Mesenchymal stem cell (in vitro differentiated cells and primary cell): Measurements from ENCODE around the gene XRCC5.

ENCODE experiments used
- DNase-seq: peaks from one replicate; pipeline ENCODE4 v3.0.0-alpha.2; 2013
- H2AFZ ChIP-seq: one replicate; pipeline ENCODE4 v1.6.1; 2013; ENCODE audit warnings: low read depth, mild to moderate bottlenecking, control low read depth, inconsistent platforms, low read length, moderate library complexity
- H2AK5ac ChIP-seq: 2 replicates; pipeline ENCODE4 v1.6.1; 2013; ENCODE audit warnings: low read length, moderate library complexity, mild to moderate bottlenecking, inconsistent platforms; ENCODE audit not compliant: severe bottlenecking
- H2BK120ac ChIP-seq: one replicate; pipeline ENCODE4 v1.6.1; 2013; ENCODE audit warnings: low read depth, mild to moderate bottlenecking, inconsistent platforms, low read length, moderate library complexity
- H2BK12ac ChIP-seq, 2 experiments: one replicate each; pipeline ENCODE4 v1.6.1; 2013; ENCODE audit warnings: inconsistent platforms in 2 of 2, low read length in 2 of 2, mild to moderate bottlenecking in 2 of 2, moderate library complexity in 2 of 2, control low read depth in 1 of 2
- H2BK15ac ChIP-seq: one replicate; pipeline ENCODE4 v1.6.1; 2013; ENCODE audit warnings: mild to moderate bottlenecking, low read depth, inconsistent platforms; ENCODE audit not compliant: poor library complexity, severe bottlenecking
- H2BK5ac ChIP-seq: 2 replicates; pipeline ENCODE4 v1.6.1; 2013; ENCODE audit warnings: low read depth, mild to moderate bottlenecking, low read length, control low read depth, inconsistent platforms; ENCODE audit not compliant: poor library complexity, severe bottlenecking
- H3K14ac ChIP-seq, 2 experiments: one replicate each; pipeline ENCODE4 v1.6.1; 2013; ENCODE audit warnings: inconsistent platforms in 2 of 2, low read length in 2 of 2, control low read depth in 1 of 2, mild to moderate bottlenecking in 1 of 2, moderate library complexity in 1 of 2
- H3K18ac ChIP-seq, 2 experiments: one replicate each; pipeline ENCODE4 v1.6.1; 2013; ENCODE audit warnings: inconsistent platforms in 2 of 2, low read length in 2 of 2, control low read depth in 1 of 2, low read depth in 1 of 2, mild to moderate bottlenecking in 1 of 2
- H3K23ac ChIP-seq, 2 experiments: one replicate each; pipeline ENCODE4 v1.6.1; 2013; ENCODE audit warnings: inconsistent platforms in 2 of 2, low read length in 2 of 2, mild to moderate bottlenecking in 2 of 2, moderate library complexity in 2 of 2, control low read depth in 1 of 2
- H3K27ac ChIP-seq: 2 replicates; pipeline ENCODE4 v1.5.1; 2013; ENCODE audit warnings: mild to moderate bottlenecking, moderate library complexity, low read length, control low read depth, inconsistent platforms; ENCODE audit not compliant: poor library complexity, severe bottlenecking
- H3K27me3 ChIP-seq, 2 experiments: 2 replicates each; pipeline versions ENCODE4 v1.6.1 to v1.7.0; 2013; ENCODE audit warnings: low read length in 2 of 2, mild to moderate bottlenecking in 2 of 2, moderate library complexity in 2 of 2, control low read depth in 1 of 2, inconsistent platforms in 1 of 2; ENCODE audit not compliant: control insufficient read depth in 1 of 2, insufficient read depth in 1 of 2
- H3K36me3 ChIP-seq, 2 experiments: 2 replicates each; pipeline versions ENCODE4 v1.6.1 to v1.7.0; 2013; ENCODE audit warnings: low read length in 2 of 2, control low read depth in 1 of 2, inconsistent platforms in 1 of 2, low read depth in 1 of 2, mild to moderate bottlenecking in 1 of 2; ENCODE audit not compliant: insufficient read depth in 2 of 2, control insufficient read depth in 1 of 2
- H3K4ac ChIP-seq, 2 experiments: one replicate each; pipeline ENCODE4 v1.6.1; 2013; ENCODE audit warnings: inconsistent platforms in 2 of 2, low read length in 2 of 2, mild to moderate bottlenecking in 2 of 2, moderate library complexity in 2 of 2, control low read depth in 1 of 2, low read depth in 1 of 2
- H3K4me1 ChIP-seq: 2 replicates; pipeline ENCODE4 v1.6.1; 2013; ENCODE audit warnings: low read depth, low read length, control low read depth; ENCODE audit not compliant: control insufficient read depth, insufficient read depth
- H3K4me2 ChIP-seq: 2 replicates; pipeline ENCODE4 v1.6.1; 2013; ENCODE audit warnings: low read length, mild to moderate bottlenecking, inconsistent platforms; ENCODE audit not compliant: poor library complexity, severe bottlenecking
- H3K4me3 ChIP-seq, 2 experiments: 2 replicates each; pipeline versions ENCODE4 v1.5.1 to v1.7.0; 2013; ENCODE audit warnings: low read length in 2 of 2, mild to moderate bottlenecking in 2 of 2, control low read depth in 1 of 2, low read depth in 1 of 2; ENCODE audit not compliant: insufficient read depth in 1 of 2
- H3K79me1 ChIP-seq: replicated peaks from 2 replicates; pipeline ENCODE4 v1.6.1; 2013; ENCODE audit warnings: mild to moderate bottlenecking, control low read depth, low read length, inconsistent platforms; ENCODE audit not compliant: poor library complexity, severe bottlenecking
- H3K9ac ChIP-seq: 2 replicates; pipeline ENCODE4 v1.7.0; 2013; ENCODE audit warnings: mild to moderate bottlenecking, low read length, moderate library complexity
- H3K9me3 ChIP-seq: 2 replicates; pipeline ENCODE4 v1.7.0; 2013; ENCODE audit warnings: mild to moderate bottlenecking, low read length; ENCODE audit not compliant: control insufficient read depth
- H4K8ac ChIP-seq: one replicate; pipeline ENCODE4 v1.6.1; 2013; ENCODE audit warnings: inconsistent platforms, mild to moderate bottlenecking, low read length, moderate library complexity
- H4K91ac ChIP-seq: one replicate; pipeline ENCODE4 v1.6.1; 2013; ENCODE audit warnings: mild to moderate bottlenecking, low read length, inconsistent platforms
- WGBS: methylation state at CpG from one replicate; pipeline ENCODE4 v1.1.7; 2013; ENCODE audit warnings: mixed read lengths; 5-methylcytosine and 5-hydroxymethylcytosine counted together

Gene XRCC5

GRCh38 chr2:216216951-216217903 lies 108.1 kb downstream of the XRCC5 start:
- Histone ChIP-seq H2BK12ac (peak overlapping the region; percentile 18 to 89), H3K14ac (peak overlapping the region in 1 of 2 experiments; percentile 47), H3K27me3 (no peaks in the 10 kb centered on the region), H2AFZ (no peak overlapping the region), H3K18ac (peak overlapping the region; percentile 45 to 92), H2BK5ac (no peak overlapping the region), H2BK15ac (no peak overlapping the region), H3K4ac (peak overlapping the region; percentile 71 to 90), H3K4me3 (no peak overlapping the region), H3K4me2 (no peak overlapping the region), H3K9ac (peak overlapping the region; percentile 11), H3K9me3 (no peaks in the 10 kb centered on the region), H3K23ac (no peak overlapping the region), H3K4me1 (peaks cover 7% of the 10 kb centered on the region), H3K79me1 (peaks cover 15% of the 10 kb centered on the region), H2AK5ac (no peak overlapping the region), H2BK120ac (peak overlapping the region; percentile 90), H3K27ac (peak overlapping the region; percentile 33), H4K91ac (peak overlapping the region; percentile 52), H4K8ac (peak overlapping the region; percentile 66), H3K36me3 (peaks cover 16 to 39% of the 10 kb centered on the region in 2 experiments)
- WGBS, result 13% methylated on average over 6 of the region's 7 CpGs
- peak; percentile 89 for DNase-seq

- peaks cover 7% of the 10 kb centered on the region for H3K4me1 ChIP-seq
- H2BK5ac ChIP-seq, result no peak overlapping the region
- peak overlapping the region; percentile 80 to 92 for H3K18ac ChIP-seq
- peaks cover 16 to 33% of the 10 kb centered on the region in 2 experiments for H3K36me3 ChIP-seq
- no peak overlapping the region for H3K4me2 ChIP-seq
- H2AK5ac ChIP-seq, result no peak overlapping the region
- no peaks in the 10 kb centered on the region for H3K27me3 ChIP-seq
- peak overlapping the region; percentile 91 to 94 for H2BK12ac ChIP-seq
- peak overlapping the region; percentile 33 for H3K27ac ChIP-seq
- peak overlapping the region in 1 of 2 experiments; percentile 47 for H3K14ac ChIP-seq
- peaks cover 11% of the 10 kb centered on the region for H3K79me1 ChIP-seq
- DNase-seq, result no peak
- H2BK15ac ChIP-seq, result no peak overlapping the region
- no peak overlapping the region for H3K4me3 ChIP-seq
- peak overlapping the region; percentile 11 for H3K9ac ChIP-seq
- H4K91ac ChIP-seq, result peak overlapping the region; percentile 52
- H3K23ac ChIP-seq, result no peak overlapping the region
- H3K9me3 ChIP-seq, result no peaks in the 10 kb centered on the region
- peak overlapping the region; percentile 71 to 90 for H3K4ac ChIP-seq
- no peak overlapping the region for H2AFZ ChIP-seq
- H2BK120ac ChIP-seq, result peak overlapping the region; percentile 90
- WGBS, result 63% methylated on average over 2 of the region's 2 CpGs
- peak overlapping the region; percentile 66 for H4K8ac ChIP-seq
These were observed 108.7 kb downstream of the XRCC5 start for GRCh38 chr2:216217904-216218260.

- peak overlapping the region; percentile 38 to 71 for H2BK12ac ChIP-seq
- peak overlapping the region; percentile 10 for H4K91ac ChIP-seq
- H2AFZ ChIP-seq, result no peak overlapping the region
- H3K23ac ChIP-seq, result no peak overlapping the region
- H3K9me3 ChIP-seq, result no peaks in the 10 kb centered on the region
- no peak overlapping the region for H3K4me3 ChIP-seq
- H3K36me3 ChIP-seq, result peaks cover 16 to 28% of the 10 kb centered on the region in 2 experiments
- peak overlapping the region in 1 of 2 experiments; percentile 49 for H3K4ac ChIP-seq
- no peak overlapping the region for H3K4me2 ChIP-seq
- no peak overlapping the region for H2AK5ac ChIP-seq
- no peak for DNase-seq
- H2BK5ac ChIP-seq, result no peak overlapping the region
- H3K18ac ChIP-seq, result peak overlapping the region in 1 of 2 experiments; percentile 57
- peaks cover 7% of the 10 kb centered on the region for H3K79me1 ChIP-seq
- H4K8ac ChIP-seq, result no peak overlapping the region
- no peak overlapping the region for H3K27ac ChIP-seq
- no peak overlapping the region for H3K9ac ChIP-seq
- 97% methylated on average over 6 of the region's 6 CpGs for WGBS
- H3K14ac ChIP-seq, result no peak overlapping the region
- no peak overlapping the region for H2BK120ac ChIP-seq
- H3K4me1 ChIP-seq, result peaks cover 7% of the 10 kb centered on the region
- no peak overlapping the region for H2BK15ac ChIP-seq
- no peaks in the 10 kb centered on the region for H3K27me3 ChIP-seq
These were observed 110.7 kb downstream of the XRCC5 start for GRCh38 chr2:216219861-216220260.

- Histone ChIP-seq H3K4me2 (no peak overlapping the region), H3K27me3 (no peaks in the 10 kb centered on the region), H2AFZ (no peak overlapping the region), H4K91ac (peak overlapping the region; percentile 12), H3K9me3 (no peaks in the 10 kb centered on the region), H3K36me3 (peaks cover 16 to 28% of the 10 kb centered on the region in 2 experiments), H2BK5ac (no peak overlapping the region), H3K18ac (peak overlapping the region; percentile 9 to 81), H3K4me3 (no peak overlapping the region), H3K79me1 (peaks cover 6% of the 10 kb centered on the region), H3K23ac (no peak overlapping the region), H2AK5ac (no peak overlapping the region), H3K4ac (peak overlapping the region in 1 of 2 experiments; percentile 67), H2BK12ac (peak overlapping the region; percentile 6 to 88), H3K14ac (peak overlapping the region in 1 of 2 experiments; percentile 49), H3K4me1 (peaks cover 7% of the 10 kb centered on the region), H2BK15ac (no peak overlapping the region), H3K27ac (no peak overlapping the region), H2BK120ac (no peak overlapping the region), H3K9ac (no peak overlapping the region), H4K8ac (peak overlapping the region; percentile 16)
- WGBS, result 97% methylated on average over 4 of the region's 4 CpGs
- no peak for DNase-seq
These were observed 111.8 kb downstream of the XRCC5 start for GRCh38 chr2:216220976-216221375.
